NCI-H2081 (cell line): ENCODE measurements around the gene TYW5.

Experiments used
- DNase-seq, 2 experiments: peaks; one replicate each; lab custom pipeline; 2025; lab: John Stamatoyannopoulos, UW

Gene TYW5

GRCh38 chr2:199955339-199956061 is at the start of gene TYW5, which contains the start of gene MAIP1:
Gene TYW5, minus strand, starts transcription at chr2:199955491. Its CDS starts 21 bp downstream, at chr2:199955470.
Gene MAIP1, plus strand, starts transcription at chr2:199955582. Its CDS starts 217 bp downstream, at chr2:199955799.
- DNase-seq: peak; percentile 85 to 92

GRCh38 chr2:200003444-200003843 is 48.2 kb upstream of the TYW5 start:
- DNase-seq: no peak

- DNase-seq: no peak
Observed at GRCh38 chr2:200000444-200001163, 45.3 kb upstream of the TYW5 start.

GRCh38 chr2:199999166-199999565 is 43.9 kb upstream of the TYW5 start:
- DNase-seq: no peak

DNA sequence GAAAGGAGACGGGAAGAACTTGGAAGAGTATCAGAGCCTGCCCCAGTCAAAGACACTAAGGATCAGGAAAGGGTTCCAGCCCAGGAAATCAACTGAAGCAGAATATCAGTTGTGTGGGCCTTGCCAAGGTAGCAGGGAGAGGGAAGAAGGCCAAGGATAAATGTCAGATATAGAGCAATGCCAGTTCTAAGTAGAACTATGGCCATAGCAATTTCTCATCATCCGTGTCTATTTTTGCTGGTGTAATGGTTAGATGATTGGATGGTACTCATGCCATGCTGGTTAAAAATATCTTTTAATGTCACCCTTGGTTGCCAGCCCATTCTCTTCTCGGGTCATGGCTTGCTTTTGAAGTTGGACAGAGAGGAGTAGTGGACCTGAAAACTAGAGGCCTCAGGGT is 42.0 kb upstream of the TYW5 start:
- no peak for DNase-seq

DNA sequence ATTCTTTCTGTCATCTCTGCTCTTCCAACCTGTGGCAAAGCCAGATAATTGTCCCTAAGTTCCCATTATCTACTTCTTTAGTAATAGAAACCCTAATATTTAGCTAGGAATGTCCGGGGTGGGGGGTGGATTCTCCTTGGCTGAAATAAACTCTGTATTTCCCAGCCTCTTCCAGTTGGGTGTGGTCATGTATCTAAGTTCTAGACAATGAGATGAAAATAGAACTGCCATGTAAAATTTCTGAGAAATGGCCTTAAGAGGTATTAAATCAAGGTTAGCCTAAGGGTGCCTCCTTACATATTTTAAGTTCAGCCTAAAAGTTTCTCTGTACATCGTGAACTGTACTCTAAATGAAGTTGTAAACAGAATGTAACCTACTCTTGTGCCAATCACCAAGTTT is 39.6 kb upstream of the TYW5 start:
- DNase-seq: no peak

- DNase-seq: no peak
Observed at GRCh38 chr2:199994371-199994770, 39.1 kb upstream of the TYW5 start.

DNA sequence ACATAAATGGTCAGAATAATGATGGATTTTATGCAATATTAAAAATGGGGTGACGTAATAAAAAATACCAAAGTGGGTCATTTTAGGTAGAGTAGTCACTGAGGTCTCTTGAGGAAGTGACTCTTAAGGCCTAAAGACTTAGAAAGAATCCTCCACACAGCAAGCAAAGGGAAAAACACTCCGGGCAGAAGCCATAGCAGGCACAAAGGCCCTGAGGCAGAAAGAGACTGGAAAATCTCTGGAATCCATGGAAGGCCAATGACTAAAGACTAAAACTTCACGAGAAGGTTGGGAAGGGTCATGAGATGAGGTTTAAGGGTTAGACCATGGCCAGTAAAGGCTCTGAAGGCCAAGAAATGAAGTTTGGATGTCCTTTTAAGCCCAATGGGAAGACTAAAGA is 37.0 kb upstream of the TYW5 start:
- no peak for DNase-seq

DNA sequence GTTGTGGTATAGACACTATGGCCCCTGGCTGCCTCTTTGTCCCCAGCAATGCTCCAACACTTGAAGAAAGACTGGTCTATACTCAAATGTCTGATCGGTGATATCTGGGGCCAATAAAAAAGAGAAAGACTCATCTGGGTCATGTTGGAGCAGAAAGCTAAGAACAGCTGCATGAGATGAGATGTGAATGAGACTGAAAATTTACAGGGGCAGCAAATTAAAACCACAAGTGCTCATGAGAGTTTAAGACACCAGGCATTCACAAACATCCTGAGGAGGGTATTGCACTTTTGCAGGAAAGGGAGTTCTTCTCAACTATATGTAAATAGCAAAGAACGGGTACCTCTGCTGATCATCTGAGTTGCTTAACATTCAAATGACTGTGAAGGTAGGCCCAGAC is 36.4 kb upstream of the TYW5 start:
- DNase-seq: no peak

DNA sequence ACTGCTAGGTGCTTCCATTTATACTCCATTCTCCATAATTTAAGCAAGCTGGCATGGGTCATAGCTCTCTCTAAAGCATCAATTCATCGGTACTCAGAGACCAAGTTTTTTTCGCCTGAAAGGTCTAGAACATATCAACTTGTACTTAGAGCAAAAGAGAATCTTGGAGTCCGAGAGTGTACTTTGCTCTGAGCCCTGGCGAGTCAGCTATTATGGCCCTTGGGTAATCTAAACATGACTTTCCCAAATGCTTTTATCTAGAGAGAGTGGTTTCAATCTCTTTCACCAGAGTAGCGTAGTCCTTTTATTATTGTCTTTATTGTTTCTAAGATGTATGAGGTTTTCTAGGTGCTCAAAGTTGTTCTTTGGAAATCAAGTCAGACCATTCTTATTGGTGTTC is 34.5 kb upstream of the TYW5 start:
- no peak for DNase-seq

- DNase-seq: no peak
Observed at GRCh38 chr2:199988151-199988550, 32.9 kb upstream of the TYW5 start.

- no peak for DNase-seq
Observed at GRCh38 chr2:199987586-199987985, 32.3 kb upstream of the TYW5 start.

GRCh38 chr2:199985625-199986207 is 30.4 kb upstream of the TYW5 start:
- peak; percentile 77 to 78 for DNase-seq

DNA sequence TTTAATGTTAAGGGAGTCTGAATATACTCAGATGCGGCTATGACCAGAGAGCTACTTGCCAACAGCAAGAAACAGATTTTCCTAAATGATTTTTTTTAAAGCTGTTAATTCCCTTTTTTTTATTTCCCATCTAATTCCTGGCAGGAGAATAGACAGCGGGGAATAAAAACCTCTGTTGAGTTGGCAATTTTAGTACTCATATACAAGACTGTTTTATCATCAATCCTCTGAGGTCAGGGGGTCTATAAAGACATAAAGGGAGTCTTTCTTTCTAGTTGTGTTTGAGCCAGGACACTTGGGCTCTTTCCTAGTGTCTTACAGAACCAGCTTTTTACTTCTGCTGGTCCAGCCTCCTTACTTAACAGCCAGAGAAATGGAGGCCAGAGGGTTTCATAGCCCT is 29.5 kb upstream of the TYW5 start:
- no peak for DNase-seq

GRCh38 chr2:199984159-199984558 is 28.9 kb upstream of the TYW5 start:
- DNase-seq: no peak

- no peak for DNase-seq
Observed at GRCh38 chr2:199983534-199983933, 28.2 kb upstream of the TYW5 start.

DNA sequence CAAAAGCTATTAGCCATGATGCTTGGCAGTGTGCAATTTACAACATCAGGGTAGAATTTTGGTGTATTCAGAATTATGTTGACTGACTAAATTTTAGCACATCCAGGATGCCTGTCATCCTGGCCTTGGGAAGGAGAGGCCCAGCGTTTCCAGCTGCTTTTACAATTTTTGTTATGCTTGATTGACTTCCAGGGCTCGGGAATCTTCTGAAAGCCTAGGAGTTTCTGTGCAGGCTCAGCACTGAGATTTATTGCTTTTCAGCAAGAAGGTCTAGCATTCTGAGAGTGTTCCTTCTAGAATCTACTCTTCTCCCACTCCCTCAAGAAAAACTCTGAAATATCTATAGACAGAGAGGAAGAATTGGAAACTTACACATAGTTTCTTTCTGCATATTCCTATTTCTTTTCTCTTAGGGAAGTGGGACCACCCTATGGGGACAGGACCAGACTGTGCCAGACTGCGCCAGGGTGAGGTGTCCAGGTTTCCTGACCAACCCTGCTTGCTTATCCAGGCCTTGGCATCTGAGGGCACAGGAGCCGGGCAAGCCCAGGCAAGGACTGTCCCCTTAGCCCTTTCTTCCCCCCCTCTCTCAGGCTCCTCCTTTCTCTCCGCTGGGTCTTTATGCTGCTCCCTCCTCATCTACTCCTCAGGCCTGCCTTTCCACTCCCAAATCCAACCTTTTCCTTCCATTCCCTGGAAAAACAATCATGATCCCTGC is 27.0 kb upstream of the TYW5 start:
- DNase-seq: no peak

GRCh38 chr2:199979832-199980628 is 24.7 kb upstream of the TYW5 start:
- DNase-seq: peak; percentile 63 to 67

DNA sequence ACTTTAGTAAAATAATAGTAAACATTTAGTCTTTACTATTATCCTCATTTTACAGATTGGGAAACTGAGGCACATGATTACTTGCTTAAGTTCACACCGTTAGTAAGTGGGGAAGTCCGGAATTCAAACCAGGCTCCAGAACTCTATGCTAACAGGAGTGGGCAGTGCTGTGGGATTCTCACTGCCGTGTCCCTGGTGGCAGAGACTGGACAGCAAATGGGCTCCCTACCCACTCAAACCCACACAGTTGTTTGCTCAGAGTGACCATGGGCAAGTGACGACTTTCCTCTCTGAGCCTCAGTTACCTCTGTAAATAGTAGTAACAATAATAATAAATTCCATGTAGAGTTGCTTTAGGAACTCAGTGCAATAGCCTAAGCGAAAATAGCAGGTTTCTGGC is 24.1 kb upstream of the TYW5 start:
- no peak for DNase-seq

DNA sequence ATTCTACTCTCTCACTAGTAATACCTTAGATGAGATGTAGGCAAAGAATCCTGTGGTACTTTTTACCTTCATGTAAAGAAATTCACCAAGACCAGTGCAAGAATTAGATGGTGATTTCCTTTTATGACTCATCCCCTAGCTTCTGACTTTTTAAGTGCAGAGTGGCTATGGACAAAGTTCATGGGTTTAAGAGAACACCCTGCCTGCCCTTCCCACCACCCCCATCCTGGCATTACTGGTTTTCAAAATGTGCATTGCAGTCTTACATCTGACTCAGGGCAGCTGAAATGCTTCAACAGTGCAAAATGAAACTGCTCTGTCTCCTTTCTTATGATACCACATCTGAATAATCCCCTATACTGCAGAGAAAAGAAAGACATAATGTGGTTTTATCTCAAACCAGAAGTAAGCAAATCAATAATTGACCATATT is 22.7 kb upstream of the TYW5 start:
- DNase-seq: no peak

DNA sequence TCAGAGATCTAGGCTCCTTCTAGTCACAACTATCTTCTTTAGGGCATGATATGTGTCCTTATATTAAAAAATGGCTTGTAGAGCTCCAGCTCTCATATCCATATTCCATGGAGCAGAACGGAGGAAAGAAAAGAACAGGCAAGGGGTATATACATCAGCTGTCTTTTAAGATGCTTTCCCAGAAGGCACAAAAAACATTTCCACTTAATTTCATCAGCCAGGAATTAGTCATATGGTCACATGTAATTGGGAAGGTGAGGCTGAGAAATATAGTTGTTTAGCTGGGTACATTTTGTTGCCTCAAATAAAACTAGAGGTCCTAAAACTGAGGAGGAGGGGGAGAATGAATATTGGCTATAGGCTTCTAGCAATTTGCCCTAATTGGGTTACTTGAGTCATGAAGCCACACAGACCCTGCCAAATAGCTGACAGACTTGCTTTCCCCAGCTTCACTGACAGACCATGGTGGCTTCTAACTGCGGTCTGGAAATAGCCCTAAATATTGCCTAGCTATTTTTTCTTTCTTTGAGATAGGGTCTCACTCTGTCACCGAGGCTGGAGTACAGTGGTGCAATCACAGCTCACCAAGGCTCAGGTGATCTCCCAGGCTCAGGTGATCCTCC is 20.1 kb upstream of the TYW5 start:
- DNase-seq: no peak
